Right lobe of liver (tissue), 6 donors: ENCODE data around the gene PLRG1. TPM values are rescaled to one million over a fixed set of nuclear protein-coding genes. Genes with fewer than 3 reads are reported as not detected.

Experiments used
- ATAC-seq, 4 donors: fragments of 200-7000 bp; cut with Tn5 transposase; one replicate each; pipeline ENCODE4 v1.9.1; 2020; ENCODE audit warnings: mild to moderate bottlenecking in 4 of 4, moderate library complexity in 4 of 4
- DNase-seq, 3 donors: peaks; one replicate each; pipeline ENCODE4 v3.0.0-alpha.2; 2020
- H3K27ac ChIP-seq, 3 donors: fragments of 200-600 bp; one replicate each; pipeline ENCODE4 v1.8.0; 2022
- H3K27me3 ChIP-seq, 2 donors: fragments of 200-600 bp; one replicate each; pipeline ENCODE4 v1.8.0; 2022
- H3K36me3 ChIP-seq, 4 donors: fragments of 200-600 bp; sonication (generic) in 1 of 4; one replicate each; pipeline versions ENCODE4 v1.5.1 to v1.8.0; 2017 to 2022; ENCODE audit warnings: control low read depth in 1 of 4
- H3K4me1 ChIP-seq, 4 donors: fragments of 200-600 bp; sonication (generic) in 1 of 4; one replicate each; pipeline versions ENCODE4 v1.5.1 to v1.8.0; 2017 to 2022; ENCODE audit warnings: control low read depth in 1 of 4
- H3K4me3 ChIP-seq, 3 donors: fragments of 200-600 bp; one replicate each; pipeline ENCODE4 v1.8.0; 2022
- H3K9me3 ChIP-seq, 4 donors: fragments of 200-600 bp; sonication (generic) in 1 of 4; one replicate each; pipeline versions ENCODE4 v1.5.1 to v1.8.0; 2017 to 2022; ENCODE audit warnings: control low read depth in 1 of 4
- POLR2A ChIP-seq: fragments of 450-650 bp; IDR thresholded peaks from one replicate; pipeline ENCODE4 v1.6.1; 2017; ENCODE audit warnings: antibody characterized with exemption, mild to moderate bottlenecking
- WGBS: methylation state at CpG from one replicate; pipeline ENCODE4 v1.1.6; 2018; ENCODE audit warnings: low coverage, low lambda C conversion rate; ENCODE audit not compliant: insufficient coverage; ENCODE audit errors: missing lambda C conversion rate; 5-methylcytosine and 5-hydroxymethylcytosine counted together
- intact Hi-C, 2 donors: fragments of 100-400 bp; cut with DNase I; formaldehyde crosslinking; loops; one replicate each; pipeline versions ENCODE4 v1.11.2 to v1.14.1; 2022
- total RNA-seq, 6 experiments: library from RNA; depleted of rRNA in 2 of 6; stranded (reverse); fragments of >200 nt in 2 of 6; fragmentation: NEBNext Ultra II Directional in 3 of 6; extraction: Animal tissue kit (Norgen Biotek cat#: 25700) in 3 of 6; gene quantifications; one replicate each; pipeline versions ENCODE4 v1.1.0 to v1.2.4, GENCODE V29; 2016 to 2023
- TF ChIP-seq, protein P1 (sequence below), 4 donors: fragments of 200-600 bp in 3 of 4; fragments of 450-650 bp in 1 of 4; IDR thresholded peaks; one replicate each; pipeline versions ENCODE4 v1.5.1 to v1.8.0; 2016 to 2022; ENCODE audit warnings: antibody characterized with exemption in 4 of 4, mild to moderate bottlenecking in 2 of 4
- donor health status: DM: no; HTN: yes; CAD: no.
- donor health status: DM: no; HTN: no; CAD: no.
- donor health status: DM: no; HTN: no; CAD: no.
- donor health status: DM: no; HTN: yes; CAD: no.
- donor health status: DM: no; HTN: yes; CAD: no.

The PLRG1 gene
- total RNA-seq, 6 experiments from 2014 or later = 33.1 to 55.8 (median 39.2) TPM

GRCh38 chr4:154569028-154569427, 18.8 kb upstream of the PLRG1 start:
- H3K27me3 ChIP-seq = no peaks in the 10 kb centered on the region
- no peaks in the 10 kb centered on the region for H3K9me3 ChIP-seq
- intact Hi-C loops = loop anchor here in 1 of 2 donors (5.0 kb wide), 1 partner anchor 43 kb away; the partner anchor contains the start of gene FGG
- peak in 1 of 4 donors; percentile 1 for ATAC-seq
- TF ChIP-seq, protein P1, sequence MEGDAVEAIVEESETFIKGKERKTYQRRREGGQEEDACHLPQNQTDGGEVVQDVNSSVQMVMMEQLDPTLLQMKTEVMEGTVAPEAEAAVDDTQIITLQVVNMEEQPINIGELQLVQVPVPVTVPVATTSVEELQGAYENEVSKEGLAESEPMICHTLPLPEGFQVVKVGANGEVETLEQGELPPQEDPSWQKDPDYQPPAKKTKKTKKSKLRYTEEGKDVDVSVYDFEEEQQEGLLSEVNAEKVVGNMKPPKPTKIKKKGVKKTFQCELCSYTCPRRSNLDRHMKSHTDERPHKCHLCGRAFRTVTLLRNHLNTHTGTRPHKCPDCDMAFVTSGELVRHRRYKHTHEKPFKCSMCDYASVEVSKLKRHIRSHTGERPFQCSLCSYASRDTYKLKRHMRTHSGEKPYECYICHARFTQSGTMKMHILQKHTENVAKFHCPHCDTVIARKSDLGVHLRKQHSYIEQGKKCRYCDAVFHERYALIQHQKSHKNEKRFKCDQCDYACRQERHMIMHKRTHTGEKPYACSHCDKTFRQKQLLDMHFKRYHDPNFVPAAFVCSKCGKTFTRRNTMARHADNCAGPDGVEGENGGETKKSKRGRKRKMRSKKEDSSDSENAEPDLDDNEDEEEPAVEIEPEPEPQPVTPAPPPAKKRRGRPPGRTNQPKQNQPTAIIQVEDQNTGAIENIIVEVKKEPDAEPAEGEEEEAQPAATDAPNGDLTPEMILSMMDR (IDR thresholded peaks at IDR 0.05) = no peak
- TF ChIP-seq POLR2A = no peak
- peak overlapping the region in 2 of 3 donors; percentile 0 to 91 for H3K27ac ChIP-seq
- 11% methylated on average over 3 of the region's 3 CpGs for WGBS
- no peak for DNase-seq
- H3K4me1 ChIP-seq = peaks cover 0 to 38% (median 0%) of the 10 kb centered on the region in 4 donors
- H3K36me3 ChIP-seq = peaks cover 0 to 63% (median 24%) of the 10 kb centered on the region in 4 donors
- H3K4me3 ChIP-seq = no peak overlapping the region

DNA sequence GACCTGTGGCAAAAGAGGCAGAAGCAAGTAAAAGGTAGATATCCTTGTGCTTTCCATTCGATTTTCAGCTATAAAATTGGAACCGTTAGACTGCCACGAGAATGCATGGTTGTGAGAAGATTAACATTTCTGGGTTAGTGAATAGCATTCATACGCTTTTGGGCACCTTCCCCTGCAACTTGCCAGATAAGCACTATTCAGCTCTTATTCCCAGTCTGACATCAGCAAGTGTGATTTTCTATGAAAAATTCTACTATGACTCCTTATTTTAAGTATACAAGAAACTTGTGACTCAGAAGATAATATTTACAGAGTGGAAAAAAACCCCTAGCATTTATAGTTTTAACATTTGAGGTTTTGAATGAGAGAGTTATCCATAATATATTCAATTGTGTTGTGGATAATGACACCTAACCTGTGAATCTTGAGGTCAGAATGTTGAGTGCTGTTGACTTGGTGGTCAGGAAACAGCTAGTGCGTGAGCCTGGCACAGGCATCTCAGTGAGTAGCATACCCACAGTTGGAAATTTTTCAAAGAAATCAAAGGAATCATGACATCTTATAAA, 16.5 kb upstream of the PLRG1 start:
- Histone ChIP-seq H3K4me1 (peaks cover 0 to 35% (median 1%) of the 10 kb centered on the region in 4 donors), H3K4me3 (peak overlapping the region in 2 of 3 donors; percentile 48 to 56), H3K9me3 (no peaks in the 10 kb centered on the region), H3K27ac (peak overlapping the region; percentile 2 to 91 (median 23)), H3K27me3 (no peaks in the 10 kb centered on the region), H3K36me3 (peaks cover 0 to 63% (median 27%) of the 10 kb centered on the region in 4 donors)
- intact Hi-C loops = loop anchor here in 1 of 2 donors (5.0 kb wide), 1 partner anchor 46 kb away; the partner anchor contains the start of gene FGG
- ATAC-seq (no peak), DNase-seq (no peak)
- TF ChIP-seq, protein P1 (IDR thresholded peaks at IDR 0.05) = no peak
- TF ChIP-seq POLR2A = peak; percentile 32
- WGBS = 34% methylated on average over 5 of the region's 5 CpGs

- intact Hi-C loops = loop anchor here in 1 of 2 donors (5.0 kb wide), 1 partner anchor 47 kb away; the partner anchor contains the start of gene FGG
- H3K4me1 ChIP-seq = peaks cover 0 to 41% (median 1%) of the 10 kb centered on the region in 4 donors
- H3K4me3 ChIP-seq = peak overlapping the region; percentile 22 to 56 (median 48)
- H3K27ac ChIP-seq = peak overlapping the region; percentile 23 to 91 (median 65)
- H3K27me3 ChIP-seq = no peaks in the 10 kb centered on the region
- no peak for DNase-seq
- WGBS = 5% methylated on average over 6 of the region's 6 CpGs
- H3K36me3 ChIP-seq = peaks cover 0 to 62% (median 27%) of the 10 kb centered on the region in 4 donors
- H3K9me3 ChIP-seq = no peaks in the 10 kb centered on the region
- peak; percentile 18 for TF ChIP-seq POLR2A
- TF ChIP-seq, protein P1 (IDR thresholded peaks at IDR 0.05) = no peak
- ATAC-seq = peak in 1 of 4 donors; percentile 0
These were observed 15.5 kb upstream of the PLRG1 start for GRCh38 chr4:154565704-154566103.

DNA sequence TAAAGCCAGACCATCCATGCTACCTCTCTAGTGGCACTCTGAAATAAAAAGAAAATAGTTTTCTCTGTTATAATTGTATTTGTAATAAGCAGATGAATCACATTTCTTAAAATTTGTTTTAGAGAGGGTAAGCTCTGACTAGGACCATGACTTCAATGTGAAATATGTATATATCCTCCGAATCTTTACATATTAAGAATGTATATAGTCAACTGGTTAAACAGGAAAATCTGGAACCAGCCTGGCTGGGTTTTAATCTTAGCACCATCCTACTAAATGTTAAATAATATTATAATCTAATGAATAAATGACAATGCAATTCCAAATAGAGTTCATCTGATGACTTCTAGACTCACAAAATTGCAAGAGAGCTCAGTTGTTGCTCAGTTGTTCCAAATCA, 14.1 kb upstream of the PLRG1 start:
- no peak for TF ChIP-seq POLR2A
- TF ChIP-seq, protein P1 (IDR thresholded peaks at IDR 0.05) = no peak
- Histone ChIP-seq H3K27ac (peak overlapping the region; percentile 65 to 91 (median 69)), H3K4me3 (peak overlapping the region; percentile 22 to 56 (median 48)), H3K27me3 (no peaks in the 10 kb centered on the region), H3K9me3 (no peaks in the 10 kb centered on the region), H3K4me1 (peaks cover 0 to 29% (median 1%) of the 10 kb centered on the region in 4 donors), H3K36me3 (peaks cover 0 to 48% (median 21%) of the 10 kb centered on the region in 4 donors)
- intact Hi-C loops = loop anchor here in 1 of 2 donors (5.0 kb wide), 1 partner anchor 53 kb away; no protein-coding TSS in a partner anchor
- ATAC-seq = no peak
- no peak for DNase-seq
- WGBS = 41% methylated on average over 1 of the region's 1 CpG
